Lower leg skin (tissue), 3 donors: Measurements from ENCODE around the gene PTBP3.

Source experiments
- POLR2A ChIP-seq, 2 donors: fragments of 450-650 bp; IDR thresholded peaks; one replicate each; pipeline ENCODE4 v1.6.1; 2016 to 2017; ENCODE audit warnings: antibody characterized with exemption in 2 of 2, mild to moderate bottlenecking in 1 of 2, moderate library complexity in 1 of 2
- TF ChIP-seq, protein P1 (sequence below), 3 donors: fragments of 450-650 bp; IDR thresholded peaks; one replicate each; pipeline ENCODE4 v1.5.1; 2016; ENCODE audit warnings: antibody characterized with exemption in 3 of 3, mild to moderate bottlenecking in 3 of 3, moderate library complexity in 2 of 3

DNA sequence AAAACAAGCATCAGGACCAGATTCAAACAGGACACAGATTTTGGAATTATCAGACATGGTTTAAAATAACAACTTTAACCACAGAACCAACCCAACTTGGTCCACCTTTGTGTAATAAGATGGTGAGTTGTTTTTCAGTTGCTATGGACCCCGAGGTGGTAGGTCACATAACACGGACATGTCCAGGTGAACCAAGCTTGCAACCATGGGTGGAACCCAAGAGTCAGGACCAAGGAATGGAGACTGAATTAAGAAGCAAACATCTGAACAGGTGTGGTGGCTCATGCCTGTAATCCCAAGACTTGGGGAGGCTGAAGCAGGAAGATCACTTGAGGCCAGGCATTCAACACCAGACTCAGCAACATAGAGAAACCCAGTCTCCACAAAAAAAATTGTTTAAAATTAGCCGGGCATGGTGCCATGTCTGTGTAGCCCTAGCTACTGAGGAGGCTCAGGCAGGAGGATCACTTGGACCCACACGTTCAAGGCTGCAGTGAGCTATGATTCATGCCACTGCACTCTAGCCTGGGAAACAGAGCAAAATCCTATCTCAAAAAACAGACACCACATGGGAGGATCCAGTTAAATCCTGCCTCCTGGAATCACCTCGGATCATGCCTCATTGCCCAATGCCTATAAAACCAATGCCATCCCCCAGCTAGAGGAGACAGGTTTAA, 10.6 kb downstream of the PTBP3 start:
- TF ChIP-seq, protein P1, sequence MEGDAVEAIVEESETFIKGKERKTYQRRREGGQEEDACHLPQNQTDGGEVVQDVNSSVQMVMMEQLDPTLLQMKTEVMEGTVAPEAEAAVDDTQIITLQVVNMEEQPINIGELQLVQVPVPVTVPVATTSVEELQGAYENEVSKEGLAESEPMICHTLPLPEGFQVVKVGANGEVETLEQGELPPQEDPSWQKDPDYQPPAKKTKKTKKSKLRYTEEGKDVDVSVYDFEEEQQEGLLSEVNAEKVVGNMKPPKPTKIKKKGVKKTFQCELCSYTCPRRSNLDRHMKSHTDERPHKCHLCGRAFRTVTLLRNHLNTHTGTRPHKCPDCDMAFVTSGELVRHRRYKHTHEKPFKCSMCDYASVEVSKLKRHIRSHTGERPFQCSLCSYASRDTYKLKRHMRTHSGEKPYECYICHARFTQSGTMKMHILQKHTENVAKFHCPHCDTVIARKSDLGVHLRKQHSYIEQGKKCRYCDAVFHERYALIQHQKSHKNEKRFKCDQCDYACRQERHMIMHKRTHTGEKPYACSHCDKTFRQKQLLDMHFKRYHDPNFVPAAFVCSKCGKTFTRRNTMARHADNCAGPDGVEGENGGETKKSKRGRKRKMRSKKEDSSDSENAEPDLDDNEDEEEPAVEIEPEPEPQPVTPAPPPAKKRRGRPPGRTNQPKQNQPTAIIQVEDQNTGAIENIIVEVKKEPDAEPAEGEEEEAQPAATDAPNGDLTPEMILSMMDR (IDR thresholded peaks at IDR 0.05), result no peak
- TF ChIP-seq POLR2A (IDR thresholded peaks at IDR 0.05), result no peak
